ENCODE measurements around the gene SLC19A2.

SLC19A2 gene

GRCh38 chr1:169421309-169421708, 64.4 kb downstream of the SLC19A2 start:
- Histone ChIP-seq H4K20me1 (ENCODE audit: insufficient read depth, low read length, poor library complexity, severe bottlenecking) (no peaks in the 10 kb centered on the region), H3K4me3 (ENCODE audit: low read length, poor library complexity, severe bottlenecking) (no peak overlapping the region)
- TF ChIP-seq CTCF (conservative IDR thresholded peaks at IDR 0.05; ENCODE audit: low read length) (no peak), EZH2phosphoT487 (IDR thresholded peaks at IDR 0.05; ENCODE audit: borderline replicate concordance) (no peak)

GRCh38 chr1:169414952-169415351, 70.8 kb downstream of the SLC19A2 start:
- H3K4me1 ChIP-seq (ENCODE audit: insufficient read depth, low read length, poor library complexity, severe bottlenecking), result no peaks in the 10 kb centered on the region
- no peaks in the 10 kb centered on the region for H3F3A ChIP-seq (ENCODE audit: low read depth)
- H3K4me2 ChIP-seq (ENCODE audit: low read depth, low read length, poor library complexity, severe bottlenecking), result no peak overlapping the region
- no peak overlapping the region for H3K9ac ChIP-seq (ENCODE audit: low read depth, low read length, poor library complexity, severe bottlenecking)
- H3K36me3 ChIP-seq (ENCODE audit: insufficient read depth, low read length), result no peaks in the 10 kb centered on the region
- no peaks in the 10 kb centered on the region for H4K20me1 ChIP-seq (ENCODE audit: insufficient read depth, low read length, poor library complexity, severe bottlenecking)
- H3K4me3 ChIP-seq (ENCODE audit: low read length, poor library complexity, severe bottlenecking), result no peak overlapping the region
- TF ChIP-seq CTCF (conservative IDR thresholded peaks at IDR 0.05; ENCODE audit: low read length), result no peak
- H3K9me3 ChIP-seq (ENCODE audit: insufficient read depth, low read depth, low read length), result no peaks in the 10 kb centered on the region
- H3K9me2 ChIP-seq (replicated peaks; ENCODE audit: low read depth, low read length), result no peaks in the 10 kb centered on the region
- no peaks in the 10 kb centered on the region for H3K79me2 ChIP-seq (ENCODE audit: insufficient read depth, low read length)
- no peak overlapping the region for H2AFZ ChIP-seq (ENCODE audit: low read length)
- no peaks in the 10 kb centered on the region for H3K27me3 ChIP-seq (ENCODE audit: insufficient read depth, low read length, poor library complexity, severe bottlenecking)

More at GRCh38 chr1:169421309-169421708, 64.4 kb downstream of the SLC19A2 start:
- Histone ChIP-seq H2AFZ (ENCODE audit: low read length) (no peak overlapping the region), H3K9me3 (ENCODE audit: insufficient read depth, low read depth, low read length) (no peaks in the 10 kb centered on the region), H3K27me3 (ENCODE audit: insufficient read depth, low read length, poor library complexity, severe bottlenecking) (no peaks in the 10 kb centered on the region), H3K9ac (ENCODE audit: low read depth, low read length, poor library complexity, severe bottlenecking) (no peak overlapping the region), H3K9me2 (replicated peaks; ENCODE audit: low read depth, low read length) (no peaks in the 10 kb centered on the region), H3K36me3 (ENCODE audit: insufficient read depth, low read length) (no peaks in the 10 kb centered on the region), H3F3A (ENCODE audit: low read depth) (no peaks in the 10 kb centered on the region), H3K4me1 (ENCODE audit: insufficient read depth, low read length, poor library complexity, severe bottlenecking) (no peaks in the 10 kb centered on the region), H3K4me2 (ENCODE audit: low read depth, low read length, poor library complexity, severe bottlenecking) (no peak overlapping the region), H3K79me2 (ENCODE audit: insufficient read depth, low read length) (no peaks in the 10 kb centered on the region)

All from Loucy (cell line).